K562 (cell line): ENCODE results near the gene BMP6. TPM values are rescaled to one million over a fixed set of nuclear protein-coding genes. Genes with fewer than 3 reads are reported as not detected.
A peak's percentile ranks its signal among the peaks of the same experiment; 100 is the strongest.

Experiments
- ATAC-seq: fragments of 200-7000 bp; cut with Tn5 transposase; 3 replicates; pipeline ENCODE4 v1.9.1; 2020; ENCODE audit warnings: moderate library complexity
- BruUV-seq: library from RNA; stranded (reverse); fragments of 400-500 nt; replicated peaks from 2 replicates; lab custom pipeline; 2021; lab: Mats Ljungman, UMichigan
- CTCF ChIA-PET: fragments of 300-600 bp; formaldehyde crosslinking; extraction: SDS; loops from one replicate; lab custom pipeline; 2021; ENCODE audit warnings: low intra/inter-chr PET ratio; lab: Yijun Ruan, JAX
- POLR2A ChIA-PET: fragments of 300-600, 350-650 bp; sonication (Branson Sonifier 250); formaldehyde crosslinking; extraction: SDS; loops from one replicate; lab custom pipeline; 2021; ENCODE audit warnings: antibody characterized with exemption, inconsistent platforms; lab: Yijun Ruan, JAX
- DNase-seq, 4 experiments: peaks; one replicate each; pipeline versions ENCODE4 v3.0.0 to v3.0.0-alpha.2; 2011 to 2018; ENCODE audit warnings: low spot score in 3 of 4, mixed read lengths in 3 of 4; ENCODE audit errors: extremely low read depth in 1 of 4
- FAIRE-seq: peaks from 2 replicates; lab custom pipeline; 2011; peaks lifted over from hg19 to GRCh38; lab: Jason Lieb, UNC
- H2AFZ ChIP-seq: 2 replicates; pipeline ENCODE4 v1.6.0; 2011; ENCODE audit warnings: low read depth, low read length, control low read depth, inconsistent platforms
- H3K27ac ChIP-seq: fragments of 200-600 bp; 3 replicates; pipeline ENCODE4 v1.8.0; 2011; ENCODE audit warnings: low read depth, mild to moderate bottlenecking, control low read depth, inconsistent platforms, low read length, moderate library complexity, mixed read lengths; ENCODE audit errors: extremely low read depth
- H3K27me3 ChIP-seq, 2 experiments: fragments of 300-600 bp in 1 of 2; 2 replicates in 1 of 2; 3 replicates in 1 of 2; pipeline versions ENCODE4 v1.6.0 to v1.8.0; 2011; ENCODE audit warnings: inconsistent platforms in 2 of 2, low read length in 2 of 2, mild to moderate bottlenecking in 1 of 2, mixed read lengths in 1 of 2, moderate library complexity in 1 of 2; ENCODE audit not compliant: control insufficient read depth in 2 of 2, insufficient read depth in 2 of 2
- H3K36me3 ChIP-seq: fragments of 300-600 bp; 3 replicates; pipeline ENCODE4 v1.8.0; 2011; ENCODE audit warnings: mild to moderate bottlenecking, low read length, inconsistent platforms; ENCODE audit not compliant: control insufficient read depth, insufficient read depth
- H3K4me1 ChIP-seq, 2 experiments: fragments of 200-600 bp in 1 of 2; replicated peaks in 1 of 2; 2 replicates in 1 of 2; 3 replicates in 1 of 2; pipeline versions ENCODE4 v1.5.1 to v1.8.0; 2011; ENCODE audit warnings: inconsistent platforms in 2 of 2, low read length in 2 of 2, mild to moderate bottlenecking in 1 of 2, mixed read lengths in 1 of 2, moderate library complexity in 1 of 2; ENCODE audit not compliant: control insufficient read depth in 2 of 2, insufficient read depth in 2 of 2
- H3K4me2 ChIP-seq: 2 replicates; pipeline ENCODE4 v1.6.1; 2011; ENCODE audit warnings: low read length, control low read depth, inconsistent platforms, mixed read lengths; ENCODE audit not compliant: insufficient read depth
- H3K4me3 ChIP-seq: fragments of 200-600 bp; sonication (generic), shearing (Covaris generic); 2 replicates; pipeline ENCODE4 v1.5.1; 2016; ENCODE audit warnings: control low read depth, inconsistent platforms
- H3K79me2 ChIP-seq: fragments of 200-600 bp; 3 replicates; pipeline ENCODE4 v1.8.0; 2011; ENCODE audit warnings: low read length, inconsistent platforms; ENCODE audit not compliant: control insufficient read depth, insufficient read depth
- H3K9ac ChIP-seq, 2 experiments: 2 replicates each; pipeline versions ENCODE4 v1.6.0 to v1.6.1; 2011; ENCODE audit warnings: low read depth in 2 of 2, low read length in 2 of 2, control low read depth in 1 of 2, inconsistent platforms in 1 of 2, mild to moderate bottlenecking in 1 of 2, mixed read lengths in 1 of 2; ENCODE audit not compliant: insufficient read depth in 1 of 2
- H3K9me1 ChIP-seq: one replicate; pipeline ENCODE4 v1.6.0; 2011; ENCODE audit warnings: inconsistent platforms, mild to moderate bottlenecking, low read length, moderate library complexity; ENCODE audit not compliant: control insufficient read depth, insufficient read depth
- H3K9me3 ChIP-seq: replicated peaks from 2 replicates; pipeline ENCODE4 v1.5.1; 2011; ENCODE audit warnings: low read depth, low read length, inconsistent platforms; ENCODE audit not compliant: control insufficient read depth, insufficient read depth
- H4K20me1 ChIP-seq: replicated peaks from 2 replicates; pipeline ENCODE4 v1.6.1; 2011; ENCODE audit warnings: low read length, inconsistent platforms, mixed read lengths; ENCODE audit not compliant: control insufficient read depth, insufficient read depth
- ATF3 ChIP-seq, 2 experiments: fragments of 450-650 bp in 1 of 2; sonication (generic) in 1 of 2; formaldehyde crosslinking in 1 of 2; IDR thresholded peaks in 1 of 2; conservative IDR thresholded peaks in 1 of 2; 2 replicates each; pipeline versions ENCODE4 v1.6.1 to v1.8.1; 2016 to 2023; ENCODE audit warnings: mild to moderate bottlenecking in 2 of 2, moderate library complexity in 2 of 2, inconsistent platforms in 1 of 2, missing genetic modification reagents in 1 of 2
- CEBPG ChIP-seq, 3 experiments: fragments of 200-800 bp in 1 of 3; sonication (Bioruptor generic) in 1 of 3; sonication (generic) in 1 of 3; formaldehyde crosslinking in 1 of 3; IDR thresholded peaks in 2 of 3; conservative IDR thresholded peaks in 1 of 3; 2 replicates each; pipeline versions ENCODE4 v1.6.1 to v1.8.0; 2016 to 2022; ENCODE audit warnings: missing compliant biosample characterization in 2 of 3, missing genetic modification characterization in 2 of 3, mild to moderate bottlenecking in 1 of 3, missing genetic modification reagents in 1 of 3
- TFE3 ChIP-seq: fragments of 450-650 bp; formaldehyde crosslinking; IDR thresholded peaks from 2 replicates; pipeline ENCODE4 v1.4.0; 2020; ENCODE audit warnings: mild to moderate bottlenecking, mixed read lengths
- WGBS: fragments of 100-300 bp; shearing (Covaris generic); methylation state at CpG from one replicate; pipeline ENCODE4 v1.1.6; 2016; ENCODE audit warnings: low coverage, mixed read lengths; ENCODE audit not compliant: insufficient coverage; ENCODE audit errors: missing lambda C conversion rate; 5-methylcytosine and 5-hydroxymethylcytosine counted together
- in situ Hi-C: fragments of 300-500 bp; cut with MboI; formaldehyde crosslinking; loops from 4 replicates; pipeline ENCODE4 v1.15.0; 2018; ENCODE audit warnings: inconsistent platforms, mixed read lengths
- intact Hi-C: fragments of 100-400 bp; cut with micrococcal nuclease; formaldehyde crosslinking; loops from 2 replicates; pipeline ENCODE4 v1.14.2; 2022
- polyA plus RNA-seq, 8 experiments: library from polyadenylated mRNA; depleted of rRNA in 4 of 8; stranded (reverse) in 5 of 8; unstranded in 3 of 8; fragments of >200 nt; fragmentation: Nextera tagmentation in 2 of 8; fragmentation: Illumina TruSeq in 1 of 8; extraction: Ambion mirVana in 2 of 8; extraction: Trizol in 1 of 8; gene quantifications; 2 replicates each; pipeline versions ENCODE4 v1.2.1 to v1.2.3, GENCODE V29; 2011 to 2014; ENCODE audit warnings: inconsistent platforms in 1 of 8, missing spikeins in 1 of 8
- total RNA-seq, 7 experiments: library from RNA; depleted of rRNA in 6 of 7; stranded (reverse); fragments of >200 nt in 6 of 7; fragmentation: Illumina TruSeq in 2 of 7; extraction: Trizol in 2 of 7; gene quantifications; 2 replicates each; pipeline versions ENCODE4 v1.2.1 to v1.2.3, GENCODE V29; 2011 to 2021; ENCODE audit warnings: low replicate concordance in 1 of 7

BMP6 gene
- total and polyA plus RNA-seq, 9 of the 15 experiments (the other 6 are each of a cell fraction or from before 2014, with no cell fraction given), result 0.01 to 0.13 (median 0.06) TPM; not detected in 3

DNA sequence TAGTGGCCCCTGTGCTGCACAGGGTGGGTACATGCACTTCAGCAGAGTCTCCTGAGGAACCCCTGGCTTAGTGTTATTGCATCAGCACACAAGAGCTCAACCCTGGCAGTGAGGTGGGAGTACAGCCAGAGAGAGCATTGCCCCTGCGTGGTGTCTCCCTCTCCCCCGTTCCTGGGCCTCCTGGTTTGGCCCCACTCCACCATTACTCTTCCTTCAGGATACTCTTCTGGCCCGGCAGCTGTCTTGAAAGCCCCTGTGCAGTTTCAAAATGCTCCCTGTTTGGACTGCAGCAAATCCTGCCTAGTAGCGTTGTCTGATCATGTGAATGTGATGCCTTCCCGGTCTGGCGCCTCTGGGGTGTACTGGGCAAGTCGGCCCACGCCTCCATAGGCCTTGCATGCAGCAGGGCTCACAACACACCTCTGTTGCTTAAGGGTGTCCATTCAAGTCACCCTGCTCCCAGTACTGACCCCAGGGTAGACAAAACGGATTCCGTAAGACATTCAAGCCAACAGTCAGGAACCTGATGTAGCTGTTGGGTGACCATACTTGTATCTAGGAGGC is 152.6 kb downstream of the BMP6 start:
- Histone ChIP-seq H3K9me3 (no peaks in the 10 kb centered on the region), H4K20me1 (peaks cover 2% of the 10 kb centered on the region; the same call in 1 of the 2 replicates), H3K4me1 (no peaks in the 10 kb centered on the region), H3K4me3 (no peak overlapping the region), H3K27ac (no peak overlapping the region), H3K4me2 (no peak overlapping the region), H2AFZ (no peak overlapping the region), H3K27me3 (peaks cover 0 to 6% of the 10 kb centered on the region in 2 experiments; a peak in 3 of 5 replicates), H3K9me1 (no peaks in the 10 kb centered on the region), H3K36me3 (peaks cover 29% of the 10 kb centered on the region), H3K79me2 (no peaks in the 10 kb centered on the region), H3K9ac (no peak overlapping the region)
- CTCF ChIA-PET, result no interaction called here
- intact Hi-C loops (no loop called here), in situ Hi-C loops (no loop called here)
- no TSS peak for BruUV-seq
- POLR2A ChIA-PET, result interaction anchor here (0.7 to 4.0 kb wide), 5 partner anchors 11 to 1234 kb away, joined by 3 to 12 read pairs (median 3); no protein-coding TSS in a partner anchor
- FAIRE-seq, result no peak
- TF ChIP-seq CEBPG (CRISPR knock-in tag; IDR thresholded peaks at IDR 0.05) (peak; percentile 33; the same call in 1 of the 2 replicates), CEBPG (tag; conservative IDR thresholded peaks at IDR 0.05 in 1 of 2, IDR thresholded peaks at IDR 0.05 in 1 of 2) (no peak), ATF3 (IDR thresholded peaks at IDR 0.05) (peak; percentile 26; the same call in 1 of the 2 replicates), ATF3 (CRISPR knock-in tag; conservative IDR thresholded peaks at IDR 0.05) (no peak), TFE3 (CRISPR knock-in tag) (no peak)
- no peak for DNase-seq
- WGBS, result 66% methylated on average over 10 of the region's 10 CpGs
- ATAC-seq, result peak; percentile 40
